GM12801 (cell line): ENCODE results near the gene CCDC200.

ENCODE experiments used
- TF ChIP-seq, protein P1 (sequence below): IDR thresholded peaks from one replicate; pipeline ENCODE4 v1.5.1; 2011; ENCODE audit warnings: control low read depth; ENCODE audit not compliant: insufficient read length; ENCODE audit errors: extremely low read depth

The CCDC200 gene

DNA sequence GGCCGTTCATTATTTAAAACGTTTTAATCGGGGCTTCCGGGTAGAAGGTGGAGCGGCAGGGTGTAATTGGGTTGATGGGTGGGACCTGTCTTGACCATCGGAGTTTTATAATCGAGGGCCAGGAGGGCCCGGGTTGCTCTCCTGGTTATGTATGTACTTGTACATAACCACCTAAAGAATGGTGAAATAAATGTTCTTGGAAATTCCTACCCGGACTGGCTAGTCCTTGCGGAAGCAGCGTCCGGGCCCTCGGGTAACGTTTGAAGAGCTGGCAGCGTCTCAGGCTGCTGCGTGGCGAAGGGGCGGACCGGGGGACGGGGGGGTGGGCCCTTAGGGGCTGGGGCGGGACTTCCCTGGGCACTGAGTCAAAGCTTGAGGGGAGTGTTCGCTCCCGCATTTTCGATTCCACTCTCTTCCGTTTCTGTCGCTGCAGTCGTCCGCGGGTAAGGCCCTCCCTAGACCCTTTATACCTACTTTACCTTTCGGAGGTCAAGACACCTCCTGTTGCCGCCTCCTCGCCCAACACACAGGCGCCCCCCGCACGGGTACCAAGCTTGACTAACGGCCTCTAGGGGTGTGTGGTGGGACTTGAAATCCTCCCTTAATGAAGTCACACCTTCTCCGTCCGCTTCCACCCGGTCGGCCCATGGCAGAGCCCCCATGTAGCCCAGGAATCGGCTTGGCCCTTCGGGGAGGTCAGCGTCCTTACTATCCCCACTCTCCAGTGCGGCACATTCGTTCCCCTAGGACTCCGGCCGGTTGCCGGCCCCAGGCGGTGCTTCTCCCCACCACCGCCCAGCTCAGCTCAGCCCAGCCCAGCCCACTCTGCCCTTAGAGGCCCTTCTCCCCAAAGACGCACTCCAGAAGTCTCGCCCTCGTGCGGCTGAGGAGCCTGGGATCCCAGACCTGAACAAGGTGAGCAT, 16.7 kb downstream of the CCDC200 start, which contains the start of gene TMEM106A:
TMEM106A (plus strand) TSS at position 396 of the 923 bp plus-strand sequence. CDS start 1,167 bp downstream, outside the sequence.
- TF ChIP-seq, protein P1, sequence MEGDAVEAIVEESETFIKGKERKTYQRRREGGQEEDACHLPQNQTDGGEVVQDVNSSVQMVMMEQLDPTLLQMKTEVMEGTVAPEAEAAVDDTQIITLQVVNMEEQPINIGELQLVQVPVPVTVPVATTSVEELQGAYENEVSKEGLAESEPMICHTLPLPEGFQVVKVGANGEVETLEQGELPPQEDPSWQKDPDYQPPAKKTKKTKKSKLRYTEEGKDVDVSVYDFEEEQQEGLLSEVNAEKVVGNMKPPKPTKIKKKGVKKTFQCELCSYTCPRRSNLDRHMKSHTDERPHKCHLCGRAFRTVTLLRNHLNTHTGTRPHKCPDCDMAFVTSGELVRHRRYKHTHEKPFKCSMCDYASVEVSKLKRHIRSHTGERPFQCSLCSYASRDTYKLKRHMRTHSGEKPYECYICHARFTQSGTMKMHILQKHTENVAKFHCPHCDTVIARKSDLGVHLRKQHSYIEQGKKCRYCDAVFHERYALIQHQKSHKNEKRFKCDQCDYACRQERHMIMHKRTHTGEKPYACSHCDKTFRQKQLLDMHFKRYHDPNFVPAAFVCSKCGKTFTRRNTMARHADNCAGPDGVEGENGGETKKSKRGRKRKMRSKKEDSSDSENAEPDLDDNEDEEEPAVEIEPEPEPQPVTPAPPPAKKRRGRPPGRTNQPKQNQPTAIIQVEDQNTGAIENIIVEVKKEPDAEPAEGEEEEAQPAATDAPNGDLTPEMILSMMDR: no peak

DNA sequence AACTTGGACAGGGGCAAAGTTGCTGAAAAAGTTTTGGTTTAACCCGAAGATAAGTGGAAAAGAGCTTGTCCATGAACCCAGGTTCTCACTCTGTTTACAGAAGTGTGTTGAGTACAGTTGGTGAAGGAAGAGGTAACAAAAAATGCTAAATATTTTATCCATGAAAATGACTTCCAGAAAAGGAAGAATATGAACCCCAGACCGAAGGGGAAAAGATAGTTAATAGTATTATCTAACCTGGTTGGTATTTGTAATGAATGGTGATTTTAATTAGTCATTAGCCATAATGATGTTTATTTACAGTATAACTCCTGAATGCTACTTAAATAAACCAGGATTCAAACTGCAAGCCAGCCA, 17.3 kb downstream of the CCDC200 start:
- TF ChIP-seq, protein P1: no peak

DNA sequence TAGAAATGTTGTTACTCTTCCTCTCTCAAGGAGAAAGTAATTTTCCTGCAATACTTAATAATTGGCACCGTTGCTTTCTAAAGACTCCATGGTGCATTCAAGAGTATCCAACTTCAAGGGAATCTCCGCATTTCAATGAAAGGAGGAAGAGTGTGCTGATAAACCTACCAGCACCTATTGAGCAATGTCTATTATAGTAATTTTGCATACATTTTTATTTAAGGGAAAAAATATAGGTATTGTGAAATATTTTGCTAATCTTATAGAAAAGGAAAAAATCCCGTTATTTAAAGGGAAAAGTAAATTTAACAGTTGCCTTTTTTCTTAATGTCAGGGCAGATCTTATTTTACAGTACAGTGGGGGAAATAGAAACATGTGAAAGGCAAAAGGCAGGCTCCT, 17.8 kb downstream of the CCDC200 start:
- TF ChIP-seq, protein P1: no peak

DNA sequence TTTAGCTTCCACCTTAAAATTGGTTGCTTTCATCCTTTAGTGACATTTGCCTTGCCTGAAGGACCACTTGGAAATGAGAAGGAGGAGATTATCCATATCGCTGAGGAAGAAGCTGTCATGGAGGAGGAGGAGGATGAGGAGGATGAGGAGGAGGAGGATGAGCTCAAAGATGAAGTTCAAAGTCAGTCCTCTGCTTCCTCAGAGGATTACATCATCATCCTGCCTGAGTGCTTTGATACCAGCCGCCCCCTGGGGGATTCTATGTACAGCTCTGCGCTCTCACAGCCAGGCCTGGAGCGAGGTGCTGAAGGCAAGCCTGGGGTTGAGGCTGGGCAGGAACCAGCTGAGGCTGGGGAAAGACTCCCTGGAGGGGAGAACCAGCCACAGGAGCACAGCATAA, 28.3 kb downstream of the CCDC200 start:
- TF ChIP-seq, protein P1: no peak

DNA sequence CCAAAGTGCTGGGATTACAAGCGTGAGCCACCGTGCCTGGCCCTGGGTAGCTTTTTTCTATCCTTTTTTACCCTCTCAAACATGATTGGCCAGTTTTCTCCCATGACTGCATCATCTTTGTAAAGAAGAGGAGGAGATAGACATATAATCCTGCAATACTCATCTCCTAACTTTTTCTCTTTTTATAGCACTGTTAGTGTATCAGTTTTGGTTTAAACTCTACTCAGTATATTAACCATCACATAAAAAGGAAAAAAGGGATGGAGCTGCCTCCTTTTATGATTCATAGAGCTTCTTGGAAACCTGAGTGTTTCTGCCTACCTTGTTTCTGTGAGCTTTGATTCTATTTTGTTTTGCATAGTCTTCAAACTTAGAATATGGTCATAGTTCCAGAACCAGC, 28.8 kb downstream of the CCDC200 start:
- TF ChIP-seq, protein P1: no peak

DNA sequence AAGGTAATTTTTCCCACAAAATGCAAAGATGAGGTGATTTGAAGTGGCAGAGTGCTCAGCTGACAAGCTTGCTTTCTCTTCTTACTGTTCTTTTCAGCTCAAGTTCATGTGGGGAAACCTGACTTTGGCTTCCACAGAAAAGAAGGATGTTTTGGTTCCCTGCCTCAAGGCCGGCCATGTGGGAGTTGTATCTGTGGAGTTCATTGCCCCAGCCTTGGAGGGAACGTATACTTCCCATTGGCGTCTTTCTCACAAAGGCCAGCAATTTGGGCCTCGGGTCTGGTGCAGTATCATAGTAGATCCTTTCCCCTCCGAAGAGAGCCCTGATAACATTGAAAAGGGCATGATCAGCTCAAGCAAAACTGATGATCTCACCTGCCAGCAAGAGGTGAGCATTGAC, 35.2 kb downstream of the CCDC200 start:
- TF ChIP-seq, protein P1: no peak

DNA sequence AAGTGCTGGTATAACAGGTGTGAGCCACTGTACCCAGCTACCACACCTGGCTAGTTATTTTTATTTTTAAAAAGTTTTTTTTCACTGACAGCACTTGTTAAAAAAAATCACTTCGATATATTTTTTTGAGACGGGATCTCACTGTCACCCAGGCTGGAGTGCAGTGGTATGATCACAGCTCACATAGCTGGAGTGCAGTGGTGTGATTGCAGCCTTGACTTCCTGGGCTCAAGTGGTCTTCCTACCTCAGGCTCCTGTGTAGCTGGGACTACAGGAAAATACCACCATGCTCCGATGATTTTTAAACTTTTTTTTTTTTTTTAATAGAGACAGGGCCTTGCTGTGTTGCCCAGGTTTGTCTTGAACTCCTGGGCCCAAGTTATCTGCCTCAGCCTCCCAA, 44.5 kb downstream of the CCDC200 start:
- TF ChIP-seq, protein P1: no peak
